Iris pigment epithelial cell (primary cell): ENCODE results near the gene PRKG2.

Source experiments
- DNase-seq: peaks from one replicate; pipeline ENCODE4 v3.0.0-alpha.2; 2011; ENCODE audit warnings: low read depth

Gene PRKG2

DNA sequence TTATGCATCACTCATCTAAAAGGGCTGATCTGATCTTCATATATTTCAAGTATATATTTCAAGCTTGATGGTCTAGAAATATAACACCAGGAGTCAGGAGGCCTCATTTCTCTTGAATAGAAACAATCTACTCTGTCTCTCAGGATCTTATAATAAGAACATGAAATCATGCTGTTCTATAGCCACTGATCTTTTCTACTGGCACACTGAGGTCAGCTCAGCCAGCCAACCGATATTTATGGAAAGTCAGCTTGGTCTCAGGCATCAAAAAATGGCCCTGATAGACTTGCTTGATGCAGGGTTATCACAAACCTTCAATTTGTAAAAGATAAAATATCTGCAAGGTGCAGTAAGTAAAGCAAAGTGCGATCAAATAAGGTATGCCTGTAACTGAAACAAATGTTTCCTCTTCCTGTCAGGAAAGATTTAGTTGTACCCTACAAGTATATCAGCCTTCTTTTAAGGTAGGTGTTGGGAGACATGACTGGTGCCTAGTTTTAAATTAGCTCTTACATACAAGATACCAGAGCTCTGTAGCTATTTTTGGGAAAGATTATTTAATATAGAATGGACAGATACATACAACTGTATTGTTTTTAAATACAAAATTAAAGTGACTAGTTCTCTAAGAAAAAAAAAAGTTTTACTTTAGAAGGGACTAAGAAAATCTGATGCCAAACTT, 121.2 kb downstream of the PRKG2 start:
- DNase-seq: no peak

- DNase-seq: no peak
These were observed 129.0 kb downstream of the PRKG2 start for GRCh38 chr4:81085979-81086378.

GRCh38 chr4:81085291-81085690, 129.7 kb downstream of the PRKG2 start:
- no peak for DNase-seq

DNA sequence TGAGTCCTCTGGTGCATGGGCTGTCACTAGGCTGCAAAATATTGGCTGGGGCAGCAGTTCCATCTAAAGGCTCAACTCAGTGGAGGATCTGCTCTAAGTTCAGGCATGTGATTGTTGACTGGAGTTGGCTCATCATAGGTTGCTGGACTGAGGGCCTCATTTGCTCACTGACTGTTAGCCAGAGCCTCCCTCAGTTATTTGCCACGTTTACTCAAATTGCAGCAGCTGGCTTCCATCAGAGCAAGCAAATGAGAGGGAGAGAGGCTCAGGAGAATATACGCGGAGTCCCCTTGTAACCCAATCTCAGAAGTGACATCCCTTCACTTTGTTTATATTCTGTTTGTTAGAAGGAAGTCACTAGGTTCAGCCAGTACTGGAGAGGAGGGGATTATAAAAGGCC, 130.4 kb downstream of the PRKG2 start:
- DNase-seq: peak; percentile 7

GRCh38 chr4:81084029-81084428, 131.0 kb downstream of the PRKG2 start:
- peak; percentile 69 for DNase-seq

DNA sequence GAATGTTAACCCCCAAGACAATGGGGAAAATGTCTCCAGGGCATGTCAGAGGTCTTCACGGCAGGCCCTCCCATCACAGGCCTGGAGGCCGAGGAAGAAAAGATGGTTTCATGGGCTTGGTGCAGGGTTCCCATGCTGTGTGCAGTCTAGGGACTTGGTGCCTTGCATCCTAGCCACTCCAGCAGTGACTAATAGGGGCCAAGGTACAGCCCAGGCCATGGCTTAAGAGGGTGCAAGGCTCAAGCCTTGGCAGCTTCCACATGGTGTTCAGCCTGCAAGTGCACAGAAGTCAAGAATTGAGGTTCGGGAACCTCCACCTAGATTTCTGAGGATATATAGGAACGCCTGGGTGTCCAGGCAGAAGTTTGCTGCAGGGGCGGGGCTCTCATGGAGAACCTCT, 133.9 kb downstream of the PRKG2 start:
- DNase-seq: no peak

DNA sequence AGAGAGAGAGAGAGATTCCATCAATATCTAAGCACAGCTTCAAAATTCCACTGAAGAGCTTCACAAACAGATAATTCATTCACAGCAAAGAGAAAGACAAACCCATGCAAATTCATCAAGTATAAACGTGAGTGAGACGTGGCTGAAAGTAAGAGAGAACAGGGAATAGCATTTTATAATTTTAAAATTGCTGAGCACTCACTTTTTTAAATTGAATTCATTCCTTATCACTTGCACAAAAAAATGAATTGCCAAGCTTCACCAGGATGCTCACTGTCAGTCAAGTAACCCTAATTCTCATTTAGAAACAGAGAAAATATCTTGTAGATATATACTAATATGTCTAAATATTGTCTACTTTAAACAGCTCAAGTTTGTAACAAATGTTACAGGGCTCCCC, 144.0 kb downstream of the PRKG2 start:
- DNase-seq: no peak

- peak; percentile 88 for DNase-seq
These were observed 145.2 kb downstream of the PRKG2 start for GRCh38 chr4:81069706-81070331.

- DNase-seq: no peak
These were observed 149.6 kb downstream of the PRKG2 start for GRCh38 chr4:81065446-81065845.

GRCh38 chr4:81062001-81062400, 153.0 kb downstream of the PRKG2 start:
- DNase-seq: no peak

- DNase-seq: no peak
These were observed 153.7 kb downstream of the PRKG2 start for GRCh38 chr4:81061344-81061730.

DNA sequence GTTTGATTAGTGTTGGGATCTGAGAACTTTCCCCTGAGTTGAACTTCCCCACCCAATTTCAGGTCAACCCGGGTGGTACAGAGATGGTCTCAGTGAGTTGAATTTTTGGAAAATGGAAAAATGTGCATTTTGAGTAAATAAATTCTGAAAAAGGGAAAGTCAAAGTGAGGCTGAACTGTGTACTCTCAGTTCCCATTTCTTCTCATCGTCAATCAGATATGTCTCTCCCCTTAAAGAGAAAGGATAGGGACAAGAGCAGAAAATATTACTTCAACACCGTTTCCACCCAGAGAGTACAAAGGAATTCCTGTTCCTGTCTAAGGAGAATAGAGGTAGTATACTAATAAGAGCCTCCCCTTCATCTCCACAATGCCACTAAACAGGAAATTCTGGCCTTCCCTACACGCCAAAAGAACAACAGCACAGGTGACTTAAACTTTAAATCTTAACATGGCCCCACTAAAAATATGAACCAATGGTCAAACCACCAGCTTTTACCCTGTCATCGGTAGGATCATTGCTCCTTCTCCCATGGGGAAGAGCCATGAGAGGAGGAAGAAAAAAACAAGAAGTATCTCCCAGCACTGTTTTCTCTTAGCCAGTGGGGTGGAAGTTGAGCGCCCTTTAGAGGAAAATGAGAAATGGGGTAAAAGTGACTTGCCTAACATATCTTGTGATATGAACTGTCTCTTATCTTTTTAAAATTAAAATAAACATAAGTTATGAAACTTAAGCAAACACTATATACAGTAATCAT, 154.3 kb downstream of the PRKG2 start:
- no peak for DNase-seq

DNA sequence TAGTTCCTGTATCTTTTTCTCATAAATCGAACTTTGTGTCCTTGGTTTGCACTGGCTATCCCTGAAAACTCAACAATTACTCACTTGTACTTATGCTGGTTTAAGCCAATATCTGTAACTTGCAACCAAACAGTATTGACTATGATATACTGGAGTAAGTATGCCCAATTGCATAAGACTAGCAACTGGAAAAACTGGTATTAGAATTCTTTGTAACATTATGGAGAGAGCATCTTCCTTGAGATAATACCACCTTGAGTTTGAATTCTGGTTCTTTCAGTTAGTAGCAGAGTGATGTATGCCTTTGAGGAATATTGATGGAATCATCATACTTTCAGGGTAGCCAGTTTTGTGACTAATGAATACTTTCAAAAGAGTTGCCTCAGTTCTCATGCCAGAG, 156.4 kb downstream of the PRKG2 start:
- no peak for DNase-seq

DNA sequence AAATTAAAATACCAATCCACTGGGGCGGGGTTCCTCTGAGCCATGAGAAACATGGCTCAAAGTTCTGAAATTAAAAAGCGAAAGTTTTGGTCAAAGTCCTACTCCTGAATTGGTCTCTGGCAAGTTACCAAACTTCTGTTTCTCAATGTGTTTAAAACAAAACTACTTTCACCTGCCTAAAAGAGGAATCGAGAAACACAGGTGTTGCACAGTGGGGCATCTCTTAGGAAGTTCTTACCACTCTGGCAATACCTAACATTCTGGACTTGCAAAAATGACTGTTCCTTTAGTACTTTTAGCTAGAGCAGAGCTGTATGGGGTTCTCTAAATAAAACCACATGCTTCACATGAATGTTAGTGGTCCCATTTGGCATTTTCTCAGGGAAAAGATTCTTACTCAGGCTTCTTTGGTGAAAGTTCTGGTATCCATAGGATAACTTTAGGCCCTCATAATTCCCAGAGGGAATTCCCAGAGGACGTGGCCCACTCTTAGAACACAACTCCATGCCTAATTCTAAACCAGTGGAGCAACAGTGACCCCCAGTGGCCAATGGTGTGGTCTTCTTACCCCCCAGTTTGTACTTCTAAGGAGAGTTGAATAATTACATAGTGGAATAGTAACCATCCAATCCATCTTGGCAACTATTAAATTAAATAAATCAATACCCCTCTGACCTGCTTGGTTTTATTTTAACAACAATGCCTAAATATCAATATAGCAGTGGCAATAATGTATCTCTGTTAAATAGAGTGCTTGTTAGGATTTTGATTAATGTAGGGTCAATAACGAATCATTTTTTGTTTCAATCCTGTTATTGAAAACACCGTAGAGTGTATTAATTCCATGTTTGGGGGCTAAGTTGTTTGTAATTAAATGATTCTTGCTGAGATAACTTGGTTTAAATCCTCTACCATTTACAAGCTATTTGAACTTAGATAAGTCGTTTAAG, 162.6 kb downstream of the PRKG2 start:
- peak; percentile 56 for DNase-seq

- no peak for DNase-seq
These were observed 165.1 kb downstream of the PRKG2 start for GRCh38 chr4:81049907-81050306.

DNA sequence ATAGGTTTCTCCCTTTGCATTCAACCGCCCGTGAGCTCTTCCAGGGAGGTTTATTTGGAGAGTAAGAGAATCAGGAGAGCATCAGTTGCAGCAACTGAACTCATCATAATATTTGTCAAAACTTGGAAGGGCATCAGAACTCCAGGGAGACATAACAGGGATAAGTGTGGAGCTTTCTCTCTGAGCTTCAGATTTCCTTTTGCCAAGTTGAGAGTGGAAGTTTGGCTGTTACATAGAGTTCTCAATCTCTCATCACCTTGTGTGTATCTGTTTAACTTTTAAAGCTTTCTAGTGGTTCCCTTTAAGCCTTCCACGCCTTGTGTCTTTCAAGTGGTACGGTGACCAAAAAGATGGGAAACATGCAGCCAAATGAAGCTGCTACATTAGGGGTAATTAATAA, 165.7 kb downstream of the PRKG2 start:
- no peak for DNase-seq

DNA sequence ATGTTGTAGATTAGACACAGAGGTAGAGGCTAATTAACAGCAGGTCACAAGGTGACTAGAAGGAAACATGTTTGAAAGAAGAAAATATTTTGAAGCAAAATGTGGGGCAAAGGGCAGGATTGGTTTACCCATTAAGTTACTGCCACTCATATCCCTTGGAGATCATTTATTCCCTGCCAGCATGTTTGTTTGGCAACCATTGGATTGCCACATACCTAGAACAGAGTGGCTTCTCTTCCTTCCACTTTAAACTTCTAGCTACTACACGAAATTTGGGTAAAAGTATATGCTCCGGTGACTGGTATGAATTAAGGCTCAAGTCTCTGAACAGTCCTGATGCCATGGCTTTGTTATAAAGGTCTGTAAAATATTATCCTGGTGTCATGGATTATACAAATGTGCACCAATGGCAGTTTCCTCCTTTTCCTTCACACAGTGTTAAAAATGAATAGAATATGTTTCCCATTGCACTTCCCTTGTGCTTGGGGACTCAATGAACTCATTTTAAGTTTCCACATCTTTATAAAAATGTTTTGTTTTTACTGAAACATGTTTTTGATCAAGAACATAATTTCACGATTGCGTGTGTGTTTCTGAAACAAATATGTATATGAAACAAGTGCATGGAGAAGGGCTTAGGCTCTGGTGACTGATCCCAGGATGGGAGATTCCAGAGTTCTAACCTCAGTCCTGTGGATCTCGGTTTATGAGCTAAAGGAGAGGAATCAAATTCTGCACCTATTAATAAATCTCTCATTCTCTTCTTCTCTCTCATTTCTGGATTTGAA, 172.2 kb downstream of the PRKG2 start:
- DNase-seq: no peak

- peak; percentile 47 for DNase-seq
These were observed 174.9 kb downstream of the PRKG2 start for GRCh38 chr4:81040012-81040659.

GRCh38 chr4:81039351-81039972, 175.6 kb downstream of the PRKG2 start:
- peak; percentile 32 for DNase-seq

DNA sequence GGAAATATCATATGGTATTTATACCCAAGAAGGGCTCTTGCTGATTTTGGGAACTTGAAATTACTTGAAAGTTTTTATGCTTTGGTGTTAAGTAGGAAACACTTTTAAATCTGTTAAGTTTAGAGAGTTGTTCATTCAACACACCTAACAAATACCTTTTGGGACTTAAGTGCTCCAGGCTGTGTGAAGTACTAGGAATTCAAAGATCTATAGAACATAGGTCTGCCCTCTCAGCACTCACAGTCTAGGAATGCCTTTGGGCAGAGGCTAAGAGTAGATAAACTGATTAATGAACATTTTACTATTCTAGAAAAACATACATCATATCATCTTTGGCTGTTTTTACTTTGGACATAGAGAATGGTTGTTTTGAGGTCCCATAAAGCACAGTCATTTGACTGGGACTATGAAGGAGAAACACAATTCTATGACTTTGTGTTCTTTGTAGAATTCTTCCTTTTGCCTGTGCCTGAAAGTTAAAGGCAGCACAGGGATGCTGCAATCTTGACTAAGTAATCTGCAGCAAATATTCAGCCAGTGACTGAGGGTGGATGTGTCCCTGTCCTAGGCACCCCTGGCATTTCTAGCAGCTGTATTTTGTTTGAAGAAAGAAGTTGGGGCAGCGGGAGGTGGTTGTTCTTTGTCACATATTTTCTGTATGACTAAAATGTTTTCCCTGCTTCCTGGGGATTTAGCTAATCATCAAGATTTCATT, 176.2 kb downstream of the PRKG2 start:
- DNase-seq: no peak
